GM23338 (cell line): Measurements from ENCODE around the gene FAM237B. TPM values are rescaled to one million over a fixed set of nuclear protein-coding genes. Genes with fewer than 3 reads are reported as not detected.

Experiments
- ATAC-seq: fragments of 200-7000 bp; cut with Tn5 transposase; 3 replicates; pipeline ENCODE4 v1.9.1; 2020
- DNase-seq: peaks from one replicate; pipeline ENCODE4 v3.0.0-alpha.2; 2015; ENCODE audit warnings: low spot score
- H2AFZ ChIP-seq: fragments of 200-600 bp; sonication (generic); 2 replicates; pipeline ENCODE4 v1.8.0; 2016; ENCODE audit warnings: antibody characterized with exemption, mild to moderate bottlenecking, moderate library complexity
- H3F3A ChIP-seq: fragments of 200-600 bp; sonication (generic); replicated peaks from 2 replicates; pipeline ENCODE4 v1.8.0; 2017; ENCODE audit warnings: antibody characterized with exemption, mixed run types, low read depth
- H3K27ac ChIP-seq: fragments of 200-600 bp; sonication (generic); 2 replicates; pipeline ENCODE4 v1.6.1; 2016; ENCODE audit warnings: low read depth
- H3K27me3 ChIP-seq: fragments of 200-600 bp; sonication (generic); 2 replicates; pipeline ENCODE4 v1.8.0; 2016; ENCODE audit warnings: mild to moderate bottlenecking, mixed run types, moderate library complexity; ENCODE audit not compliant: insufficient read depth
- H3K36me3 ChIP-seq: fragments of 200-600 bp; sonication (generic); 2 replicates; pipeline ENCODE4 v1.8.0; 2016; ENCODE audit warnings: mild to moderate bottlenecking; ENCODE audit not compliant: insufficient read depth
- H3K4me1 ChIP-seq: fragments of 200-600 bp; sonication (generic); 2 replicates; pipeline ENCODE4 v1.8.0; 2016; ENCODE audit warnings: mild to moderate bottlenecking, moderate library complexity; ENCODE audit not compliant: insufficient read depth
- H3K4me2 ChIP-seq: fragments of 200-600 bp; sonication (generic); 2 replicates; pipeline ENCODE4 v1.7.1; 2017; ENCODE audit warnings: mixed run types
- H3K4me3 ChIP-seq: fragments of 200-600 bp; sonication (generic); 2 replicates; pipeline ENCODE4 v1.6.1; 2016; ENCODE audit warnings: mixed run types
- H3K79me2 ChIP-seq: fragments of 200-600 bp; sonication (generic); replicated peaks from 2 replicates; pipeline ENCODE4 v1.8.0; 2017; ENCODE audit warnings: mild to moderate bottlenecking; ENCODE audit not compliant: insufficient read depth
- H3K9me2 ChIP-seq: fragments of 200-600 bp; sonication (generic); 2 replicates; pipeline ENCODE4 v1.8.0; 2017; ENCODE audit not compliant: insufficient read depth
- H4K20me1 ChIP-seq: fragments of 200-600 bp; sonication (generic); replicated peaks from 2 replicates; pipeline ENCODE4 v1.8.0; 2017; ENCODE audit warnings: mild to moderate bottlenecking; ENCODE audit not compliant: insufficient read depth
- H3K27ac Mint-ChIP-seq: 2 replicates; pipeline ENCODE4 v1.8.0; 2020; ENCODE audit warnings: inconsistent platforms, mild to moderate bottlenecking, moderate library complexity, mixed read lengths
- H3K27me3 Mint-ChIP-seq: 3 replicates; pipeline ENCODE4 v1.8.0; 2022; ENCODE audit warnings: low read depth, mild to moderate bottlenecking, moderate library complexity, mixed read lengths, inconsistent platforms; ENCODE audit not compliant: insufficient read depth, poor library complexity
- H3K36me3 Mint-ChIP-seq: 3 replicates; pipeline ENCODE4 v1.8.0; 2021; ENCODE audit warnings: low read depth, mild to moderate bottlenecking, inconsistent platforms, moderate library complexity, mixed read lengths
- H3K4me1 Mint-ChIP-seq: 3 replicates; pipeline ENCODE4 v1.8.0; 2020; ENCODE audit warnings: mild to moderate bottlenecking, inconsistent platforms, mixed read lengths
- H3K4me3 Mint-ChIP-seq: 3 replicates; pipeline ENCODE4 v1.8.0; 2021; ENCODE audit warnings: moderate library complexity, mild to moderate bottlenecking, inconsistent platforms, mixed read lengths
- H3K9me3 Mint-ChIP-seq: 3 replicates; pipeline ENCODE4 v1.8.0; 2020; ENCODE audit warnings: moderate library complexity, mild to moderate bottlenecking, inconsistent platforms, mixed read lengths
- CREB1 ChIP-seq: fragments of 250-450 bp; sonication (Bioruptor Pico); IDR thresholded peaks from 2 replicates; pipeline ENCODE4 v1.5.0; 2020; ENCODE audit warnings: low read depth, mild to moderate bottlenecking, moderate library complexity
- CTCF ChIP-seq, 2 experiments: fragments of 200-600 bp in 1 of 2; sonication (generic) in 1 of 2; conservative IDR thresholded peaks; 2 replicates each; pipeline versions ENCODE4 v1.5.1 to v1.6.1; 2016 to 2017; ENCODE audit warnings: antibody characterized with exemption in 2 of 2, low read depth in 2 of 2, mild to moderate bottlenecking in 2 of 2, moderate library complexity in 1 of 2
- EZH2 ChIP-seq: fragments of 200-600 bp; sonication (generic); IDR thresholded peaks from one replicate; pipeline ENCODE4 v1.8.0; 2017; ENCODE audit warnings: antibody characterized with exemption, mild to moderate bottlenecking, low read depth; ENCODE audit not compliant: unreplicated experiment
- EZH2phosphoT487 ChIP-seq: fragments of 200-600 bp; sonication (generic); IDR thresholded peaks from one replicate; pipeline ENCODE4 v1.8.1; 2018; ENCODE audit warnings: antibody characterized with exemption; ENCODE audit not compliant: unreplicated experiment
- NANOG ChIP-seq: IDR thresholded peaks from 2 replicates; pipeline ENCODE4 v1.6.1; 2016; ENCODE audit warnings: antibody characterized with exemption, borderline replicate concordance
- POLR2AphosphoS5 ChIP-seq: IDR thresholded peaks from 2 replicates; pipeline ENCODE4 v1.6.1; 2016; ENCODE audit warnings: antibody characterized with exemption, low read depth
- REST ChIP-seq: IDR thresholded peaks from one replicate; pipeline ENCODE4 v1.6.1; 2018; ENCODE audit warnings: antibody characterized with exemption; ENCODE audit not compliant: unreplicated experiment
- ZNF331 ChIP-seq: fragments of 250-450 bp; sonication (Bioruptor Pico); IDR thresholded peaks from 2 replicates; pipeline ENCODE4 v1.5.0; 2020; ENCODE audit warnings: low read depth, mild to moderate bottlenecking, moderate library complexity
- ZNF462 ChIP-seq: fragments of 250-450 bp; sonication (Bioruptor Pico); IDR thresholded peaks from 2 replicates; pipeline ENCODE4 v1.5.0; 2020; ENCODE audit warnings: mild to moderate bottlenecking, moderate library complexity
- polyA plus RNA-seq: library from polyadenylated mRNA; unstranded; fragments of >200 nt; fragmentation: Nextera tagmentation; extraction: Ambion mirVana; gene quantifications from 2 replicates; pipeline ENCODE4 v1.2.1, GENCODE V29; 2016
- total RNA-seq: library from RNA; depleted of rRNA; stranded (reverse); fragments of >200 nt; shearing (Covaris generic); gene quantifications from 2 replicates; pipeline ENCODE4 v1.2.3, GENCODE V29; 2014
- TF ChIP-seq, protein P1 (sequence below): IDR thresholded peaks from 2 replicates; pipeline ENCODE4 v1.6.1; 2016; ENCODE audit warnings: antibody characterized with exemption

The FAM237B gene
- total and polyA plus RNA-seq, 2 experiments from 2014 or later, result 0.07 to 0.13 TPM

GRCh38 chr7:90322837-90323236, 1.7 kb upstream of the FAM237B start:
- peaks cover 54% of the 10 kb centered on the region for H3K27me3 ChIP-seq
- no peaks in the 10 kb centered on the region for H4K20me1 ChIP-seq
- no peak overlapping the region for H3K27ac ChIP-seq
- no peaks in the 10 kb centered on the region for H3F3A ChIP-seq
- H3K27ac Mint-ChIP-seq, result no peak overlapping the region
- no peaks in the 10 kb centered on the region; the same call in 2 of the 3 replicates for H3K36me3 Mint-ChIP-seq
- H3K4me1 ChIP-seq, result peaks cover 6% of the 10 kb centered on the region; the same call in 1 of the 2 replicates
- H3K4me1 Mint-ChIP-seq, result peaks cover 4% of the 10 kb centered on the region
- no peak for DNase-seq
- no peaks in the 10 kb centered on the region for H3K79me2 ChIP-seq
- no peak overlapping the region for H3K4me2 ChIP-seq
- no peaks in the 10 kb centered on the region for H3K9me3 Mint-ChIP-seq
- no peaks in the 10 kb centered on the region for H3K36me3 ChIP-seq
- H3K4me3 ChIP-seq, result no peak overlapping the region
- H2AFZ ChIP-seq, result no peak overlapping the region
- no peak for ATAC-seq
- TF ChIP-seq ZNF331 (CRISPR knock-in tag), result no peak
- TF ChIP-seq, protein P1, sequence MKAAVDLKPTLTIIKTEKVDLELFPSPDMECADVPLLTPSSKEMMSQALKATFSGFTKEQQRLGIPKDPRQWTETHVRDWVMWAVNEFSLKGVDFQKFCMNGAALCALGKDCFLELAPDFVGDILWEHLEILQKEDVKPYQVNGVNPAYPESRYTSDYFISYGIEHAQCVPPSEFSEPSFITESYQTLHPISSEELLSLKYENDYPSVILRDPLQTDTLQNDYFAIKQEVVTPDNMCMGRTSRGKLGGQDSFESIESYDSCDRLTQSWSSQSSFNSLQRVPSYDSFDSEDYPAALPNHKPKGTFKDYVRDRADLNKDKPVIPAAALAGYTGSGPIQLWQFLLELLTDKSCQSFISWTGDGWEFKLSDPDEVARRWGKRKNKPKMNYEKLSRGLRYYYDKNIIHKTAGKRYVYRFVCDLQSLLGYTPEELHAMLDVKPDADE, result no peak
- no peak for TF ChIP-seq REST
- TF ChIP-seq EZH2phosphoT487, result no peak
- TF ChIP-seq CTCF (conservative IDR thresholded peaks at IDR 0.05; ENCODE audit: low read depth in 2 of 2), result no peak
- TF ChIP-seq CREB1 (CRISPR knock-in tag), result no peak
- TF ChIP-seq NANOG, result no peak
- TF ChIP-seq ZNF462 (CRISPR knock-in tag), result no peak
- no peak for TF ChIP-seq EZH2
- TF ChIP-seq POLR2AphosphoS5, result no peak
- no peak overlapping the region for H3K4me3 Mint-ChIP-seq
- no peaks in the 10 kb centered on the region for H3K9me2 ChIP-seq
- peaks cover 27% of the 10 kb centered on the region for H3K27me3 Mint-ChIP-seq
